Heart left ventricle (tissue), 13 donors: ENCODE data around the gene PHLPP1.

Source experiments
- POLR2A ChIP-seq, 2 donors: fragments of 450-650 bp; IDR thresholded peaks; one replicate each; pipeline ENCODE4 v1.6.1; 2017; ENCODE audit warnings: antibody characterized with exemption in 2 of 2, mild to moderate bottlenecking in 2 of 2, moderate library complexity in 2 of 2
- TF ChIP-seq, protein P1 (sequence below), 12 donors: fragments of 200-600 bp; sonication (generic) in 4 of 12; IDR thresholded peaks; one replicate each; pipeline versions ENCODE4 v1.5.0 to v1.8.0; 2018 to 2022; ENCODE audit warnings: antibody characterized with exemption in 12 of 12, mild to moderate bottlenecking in 5 of 12
- donor health status: ischemic (EF 13 %, LVEDD 7.1; RV severe dilation, severe dysfunction).
- donor health status: DM: no; HTN: yes; CAD: no.
- donor health status: DM: no; HTN: no; CAD: no.
- donor health status: ischemic (EF 25% LVEDD 6.9; RV normal size, moderate dysfunction).
- donor health status: ischemic (EF 25% LVEDD 5.7; RV mildly dilated, moderate dysfunction).
- donor health status: ischemic (EF 35%, LVEDD 5.7; RV mildly dilated, moderate dysfunction).
- donor health status: nonischemic (EF 11% LVEDD 7.7; RV severe dilation, severe dysfunction).
- donor health status: DM: yes; HTN: yes; CAD: no.
- donor health status: PGD.
- donor health status: ischemic (EF 29% LVEDD 5.4; RV normal size, mild dysfunction).
- donor health status: nonischemic (EF 23%, LVEDD 6.1; RV moderate dilation, normal function).

DNA sequence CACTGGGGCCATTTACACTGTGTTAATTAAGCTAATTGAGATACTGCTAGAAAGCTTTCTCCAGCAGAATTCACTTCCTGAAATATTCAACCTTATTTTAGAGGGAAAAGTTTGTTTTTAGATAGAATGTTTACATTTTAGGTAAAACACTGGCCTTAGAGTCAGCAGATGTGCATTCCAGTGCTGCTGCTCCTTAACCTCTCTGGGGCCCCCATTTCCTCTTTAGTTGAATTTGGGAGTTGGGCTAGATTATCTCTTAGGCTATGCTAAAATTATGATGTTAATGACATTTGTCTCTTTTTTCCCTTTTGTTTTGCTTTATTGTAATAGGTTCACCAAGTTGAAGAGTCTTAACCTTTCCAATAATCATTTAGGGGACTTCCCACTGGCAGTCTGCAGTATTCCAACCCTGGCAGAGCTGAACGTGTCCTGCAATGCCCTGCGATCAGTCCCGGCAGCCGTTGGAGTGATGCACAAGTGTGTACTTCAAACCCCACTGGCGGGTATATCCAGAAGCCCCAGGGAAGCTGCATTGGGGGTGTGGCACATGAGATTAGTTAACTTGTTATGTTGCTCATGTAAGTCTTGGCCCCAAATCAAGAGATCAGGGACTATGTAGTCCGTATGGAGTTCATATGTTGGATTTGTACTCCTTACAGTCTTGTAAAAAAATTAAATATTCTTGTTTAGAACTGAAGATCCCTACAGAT is 179.5 kb downstream of the PHLPP1 start:
- no peak for TF ChIP-seq POLR2A (IDR thresholded peaks at IDR 0.05)
- TF ChIP-seq, protein P1, sequence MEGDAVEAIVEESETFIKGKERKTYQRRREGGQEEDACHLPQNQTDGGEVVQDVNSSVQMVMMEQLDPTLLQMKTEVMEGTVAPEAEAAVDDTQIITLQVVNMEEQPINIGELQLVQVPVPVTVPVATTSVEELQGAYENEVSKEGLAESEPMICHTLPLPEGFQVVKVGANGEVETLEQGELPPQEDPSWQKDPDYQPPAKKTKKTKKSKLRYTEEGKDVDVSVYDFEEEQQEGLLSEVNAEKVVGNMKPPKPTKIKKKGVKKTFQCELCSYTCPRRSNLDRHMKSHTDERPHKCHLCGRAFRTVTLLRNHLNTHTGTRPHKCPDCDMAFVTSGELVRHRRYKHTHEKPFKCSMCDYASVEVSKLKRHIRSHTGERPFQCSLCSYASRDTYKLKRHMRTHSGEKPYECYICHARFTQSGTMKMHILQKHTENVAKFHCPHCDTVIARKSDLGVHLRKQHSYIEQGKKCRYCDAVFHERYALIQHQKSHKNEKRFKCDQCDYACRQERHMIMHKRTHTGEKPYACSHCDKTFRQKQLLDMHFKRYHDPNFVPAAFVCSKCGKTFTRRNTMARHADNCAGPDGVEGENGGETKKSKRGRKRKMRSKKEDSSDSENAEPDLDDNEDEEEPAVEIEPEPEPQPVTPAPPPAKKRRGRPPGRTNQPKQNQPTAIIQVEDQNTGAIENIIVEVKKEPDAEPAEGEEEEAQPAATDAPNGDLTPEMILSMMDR (IDR thresholded peaks at IDR 0.05) = no peak
